RWPE2 (cell line): ENCODE data around the gene ASTN2.

ENCODE experiments used
- ATAC-seq: fragments of 200-7000 bp; cut with Tn5 transposase; 3 replicates; pipeline ENCODE4 v1.9.1; 2021; ENCODE audit warnings: low read depth
- DNase-seq: peaks from one replicate; pipeline ENCODE4 v3.0.0-alpha.2; 2020; ENCODE audit warnings: low spot score
- H3K27ac ChIP-seq: fragments of 450-650 bp; 2 replicates; pipeline ENCODE4 v1.5.1; 2017; ENCODE audit warnings: mild to moderate bottlenecking; ENCODE audit not compliant: poor library complexity, severe bottlenecking
- H3K27me3 ChIP-seq: fragments of 250-450 bp; sonication (Bioruptor Pico); 2 replicates; pipeline ENCODE4 v1.5.1; 2021; ENCODE audit warnings: mild to moderate bottlenecking, moderate library complexity; ENCODE audit not compliant: insufficient read depth, poor library complexity, severe bottlenecking
- H3K36me3 ChIP-seq: fragments of 250-450 bp; sonication (Bioruptor Pico); 2 replicates; pipeline ENCODE4 v1.5.1; 2020; ENCODE audit warnings: low read depth, mild to moderate bottlenecking, moderate library complexity
- H3K4me1 ChIP-seq: fragments of 250-450 bp; sonication (Bioruptor Pico); 2 replicates; pipeline ENCODE4 v1.5.1; 2021; ENCODE audit warnings: mild to moderate bottlenecking, moderate library complexity; ENCODE audit not compliant: insufficient read depth, poor library complexity, severe bottlenecking
- H3K4me3 ChIP-seq: fragments of 250-450 bp; sonication (Bioruptor Pico); 2 replicates; pipeline ENCODE4 v1.5.1; 2021; ENCODE audit warnings: mild to moderate bottlenecking, moderate library complexity; ENCODE audit not compliant: severe bottlenecking
- H3K9me3 ChIP-seq: fragments of 250-450 bp; sonication (Bioruptor Pico); 2 replicates; pipeline ENCODE4 v1.5.1; 2021; ENCODE audit warnings: mild to moderate bottlenecking, moderate library complexity; ENCODE audit not compliant: severe bottlenecking
- TF ChIP-seq, protein P1 (sequence below): fragments of 450-650 bp; IDR thresholded peaks from one replicate; pipeline ENCODE4 v1.5.1; 2017; ENCODE audit warnings: mild to moderate bottlenecking, moderate library complexity; ENCODE audit not compliant: poor library complexity, severe bottlenecking

ASTN2 gene

DNA sequence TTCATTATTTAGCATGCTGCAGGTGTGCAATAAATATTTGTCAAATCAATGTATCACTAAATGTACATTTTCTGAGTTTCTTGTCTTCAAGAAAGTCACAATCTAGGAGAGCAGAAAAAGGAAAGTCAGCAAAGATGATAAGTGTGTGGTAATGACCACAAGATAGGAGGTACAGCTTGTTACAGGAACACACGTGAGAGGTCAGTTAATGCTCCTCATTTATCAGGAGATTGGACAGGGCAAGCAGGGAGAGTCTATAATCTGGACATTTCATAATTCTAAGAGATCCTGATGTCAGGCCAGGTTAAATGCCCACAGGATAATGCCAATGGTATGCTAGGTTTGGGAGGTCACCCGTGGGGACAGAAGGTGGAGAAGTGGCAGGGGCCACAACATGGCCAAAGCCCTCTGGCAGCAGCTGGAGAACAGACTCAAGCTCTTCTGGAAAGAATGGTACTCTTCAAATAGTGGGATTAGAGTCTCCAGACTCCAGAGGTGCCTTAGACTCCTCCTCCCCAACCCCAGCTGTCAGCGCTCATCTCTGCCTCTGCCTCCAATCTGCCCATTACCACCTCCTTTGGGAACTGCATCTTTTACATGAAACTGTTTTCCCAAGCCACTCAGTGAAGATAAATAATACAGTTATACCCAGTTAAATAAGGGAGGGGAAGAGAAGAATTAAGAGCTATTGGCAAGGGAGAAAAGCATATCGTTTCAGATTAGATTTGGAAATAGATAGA is 114.3 kb downstream of the ASTN2 start:
- no peaks in the 10 kb centered on the region for H3K4me1 ChIP-seq
- no peak overlapping the region for H3K27ac ChIP-seq
- ATAC-seq (no peak), DNase-seq (no peak)
- no peaks in the 10 kb centered on the region for H3K36me3 ChIP-seq
- H3K27me3 ChIP-seq = no peaks in the 10 kb centered on the region
- H3K9me3 ChIP-seq = no peaks in the 10 kb centered on the region
- no peak overlapping the region for H3K4me3 ChIP-seq
- TF ChIP-seq, protein P1, sequence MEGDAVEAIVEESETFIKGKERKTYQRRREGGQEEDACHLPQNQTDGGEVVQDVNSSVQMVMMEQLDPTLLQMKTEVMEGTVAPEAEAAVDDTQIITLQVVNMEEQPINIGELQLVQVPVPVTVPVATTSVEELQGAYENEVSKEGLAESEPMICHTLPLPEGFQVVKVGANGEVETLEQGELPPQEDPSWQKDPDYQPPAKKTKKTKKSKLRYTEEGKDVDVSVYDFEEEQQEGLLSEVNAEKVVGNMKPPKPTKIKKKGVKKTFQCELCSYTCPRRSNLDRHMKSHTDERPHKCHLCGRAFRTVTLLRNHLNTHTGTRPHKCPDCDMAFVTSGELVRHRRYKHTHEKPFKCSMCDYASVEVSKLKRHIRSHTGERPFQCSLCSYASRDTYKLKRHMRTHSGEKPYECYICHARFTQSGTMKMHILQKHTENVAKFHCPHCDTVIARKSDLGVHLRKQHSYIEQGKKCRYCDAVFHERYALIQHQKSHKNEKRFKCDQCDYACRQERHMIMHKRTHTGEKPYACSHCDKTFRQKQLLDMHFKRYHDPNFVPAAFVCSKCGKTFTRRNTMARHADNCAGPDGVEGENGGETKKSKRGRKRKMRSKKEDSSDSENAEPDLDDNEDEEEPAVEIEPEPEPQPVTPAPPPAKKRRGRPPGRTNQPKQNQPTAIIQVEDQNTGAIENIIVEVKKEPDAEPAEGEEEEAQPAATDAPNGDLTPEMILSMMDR = no peak

DNA sequence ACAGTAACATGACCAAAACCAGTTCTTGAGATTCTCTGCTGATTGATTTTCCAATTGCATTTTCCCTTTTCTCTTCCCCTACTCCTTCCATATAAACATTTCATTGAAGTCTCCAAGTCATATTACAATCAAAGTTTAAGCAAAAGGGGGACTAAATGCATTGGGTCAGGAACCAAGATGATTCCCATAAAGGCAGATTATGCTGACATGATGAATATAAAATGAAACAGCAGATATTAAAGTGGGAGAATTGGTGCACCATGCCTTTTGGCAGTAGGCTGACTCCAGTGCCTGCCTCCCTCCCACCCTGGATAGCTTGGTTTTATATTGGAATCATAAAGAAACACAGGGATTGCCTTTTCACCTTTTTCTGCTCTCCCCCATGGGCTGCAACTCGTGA is 118.4 kb downstream of the ASTN2 start:
- Histone ChIP-seq H3K4me3 (no peak overlapping the region), H3K4me1 (no peaks in the 10 kb centered on the region), H3K27me3 (no peaks in the 10 kb centered on the region), H3K9me3 (no peaks in the 10 kb centered on the region), H3K27ac (no peak overlapping the region), H3K36me3 (no peaks in the 10 kb centered on the region)
- ATAC-seq = no peak
- TF ChIP-seq, protein P1 = no peak
- DNase-seq = no peak

DNA sequence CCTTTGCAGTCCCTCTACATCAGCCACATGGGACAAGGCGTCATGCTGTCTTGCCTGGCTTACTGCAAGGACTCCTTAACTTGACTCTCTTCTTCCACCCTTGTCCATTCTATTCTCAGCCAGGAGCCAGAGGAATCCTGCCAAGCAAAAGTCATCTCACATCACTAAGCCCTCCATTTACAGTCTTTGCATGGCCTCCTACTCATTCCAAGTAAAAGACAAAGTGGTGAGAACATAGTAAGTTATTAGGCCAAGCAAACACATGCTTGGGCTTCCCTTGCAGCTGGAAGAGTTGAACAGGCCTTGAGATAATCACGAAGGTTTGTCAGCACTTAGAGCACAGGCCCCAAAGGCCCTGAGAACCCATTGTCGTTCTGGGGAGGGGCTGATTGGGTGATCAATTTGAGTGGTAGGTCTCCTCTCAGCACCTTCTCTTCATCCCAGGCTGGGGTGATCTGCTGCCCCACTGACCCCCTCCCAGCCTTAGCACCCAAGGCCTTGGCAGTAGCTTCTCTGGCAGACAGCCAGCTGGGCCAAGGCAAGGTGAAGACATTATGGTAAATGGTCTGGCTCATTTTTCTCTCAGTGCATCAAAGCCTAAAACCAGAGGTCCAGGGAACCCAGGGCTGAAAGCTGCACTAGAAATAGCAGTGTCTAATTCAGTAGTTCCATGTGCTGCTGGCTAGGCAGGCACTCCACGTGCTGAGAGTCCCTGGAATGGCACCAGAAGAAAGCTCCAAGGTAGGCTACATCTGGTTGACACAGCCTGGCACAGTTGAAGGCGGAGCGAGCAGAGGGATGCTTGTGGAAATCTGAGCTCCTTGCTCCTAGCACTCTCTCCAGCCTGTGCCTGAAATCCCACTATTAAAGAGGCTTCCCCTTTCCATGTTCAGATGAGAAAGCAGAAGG is 121.4 kb downstream of the ASTN2 start:
- TF ChIP-seq, protein P1 = no peak
- Histone ChIP-seq H3K4me1 (no peaks in the 10 kb centered on the region), H3K36me3 (no peaks in the 10 kb centered on the region), H3K4me3 (no peak overlapping the region), H3K27me3 (no peaks in the 10 kb centered on the region), H3K27ac (no peak overlapping the region), H3K9me3 (no peaks in the 10 kb centered on the region)
- ATAC-seq = no peak
- no peak for DNase-seq

DNA sequence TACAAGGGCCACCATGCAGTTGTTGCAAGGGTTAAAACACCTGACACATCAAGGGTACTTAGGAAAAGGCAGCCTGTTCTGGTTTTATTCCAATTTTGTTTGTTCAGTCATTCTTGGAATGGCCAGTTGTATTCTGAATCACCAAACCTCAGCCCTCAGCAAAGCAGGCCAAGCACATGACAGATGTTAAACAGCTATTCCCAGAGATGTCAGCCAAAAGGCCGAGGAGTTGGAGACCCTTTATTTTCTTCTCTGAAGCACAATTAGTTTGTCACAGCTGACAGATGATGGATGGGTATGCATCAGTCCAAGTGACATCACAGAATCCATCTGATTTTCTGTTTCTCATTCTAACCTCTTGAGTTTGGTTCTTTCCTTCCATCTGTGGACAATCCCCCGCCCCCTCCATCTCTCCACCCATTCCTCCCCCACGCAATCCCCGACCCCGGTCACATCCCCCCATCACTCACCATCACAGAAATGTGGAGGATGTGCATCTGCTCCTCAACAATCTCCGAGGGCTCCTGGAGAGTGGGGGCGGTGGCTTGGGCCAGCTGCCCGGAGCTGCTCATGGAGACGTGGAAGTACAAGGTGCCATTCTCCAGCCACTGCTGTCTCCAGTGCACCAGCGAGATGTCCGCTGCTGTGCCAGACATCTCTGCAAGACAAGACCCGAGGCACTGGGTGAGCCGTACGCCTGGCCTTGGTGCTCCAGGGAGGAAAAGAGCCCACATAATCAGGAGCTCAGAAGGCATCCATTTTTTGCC is 123.8 kb downstream of the ASTN2 start:
- Histone ChIP-seq H3K9me3 (no peaks in the 10 kb centered on the region), H3K27me3 (no peaks in the 10 kb centered on the region), H3K36me3 (no peaks in the 10 kb centered on the region), H3K4me3 (no peak overlapping the region), H3K4me1 (no peaks in the 10 kb centered on the region), H3K27ac (no peak overlapping the region)
- TF ChIP-seq, protein P1 = no peak
- no peak for ATAC-seq
- no peak for DNase-seq
